Kidney epithelial cell (primary cell): ENCODE measurements around the gene ATP13A4. TPM values are rescaled to one million over a fixed set of nuclear protein-coding genes. Genes with fewer than 3 reads are reported as not detected.

Experiments
- DNase-seq: peaks from one replicate; pipeline ENCODE4 v3.0.0-alpha.2; 2010; ENCODE audit warnings: low read depth
- H3K27me3 ChIP-seq: 2 replicates; pipeline ENCODE4 v1.6.0; 2011; ENCODE audit warnings: low read length; ENCODE audit not compliant: control insufficient read depth, insufficient read depth
- H3K36me3 ChIP-seq: 2 replicates; pipeline ENCODE4 v1.5.1; 2011; ENCODE audit warnings: low read length; ENCODE audit not compliant: control insufficient read depth, insufficient read depth
- H3K4me3 ChIP-seq: 2 replicates; pipeline ENCODE4 v1.5.1; 2011; ENCODE audit warnings: low read depth, mild to moderate bottlenecking, control low read depth, low read length
- total RNA-seq: library from RNA; depleted of rRNA; stranded (reverse); fragments of >200 nt; gene quantifications from 2 replicates; pipeline ENCODE4 v1.2.3, GENCODE V29; 2015
- TF ChIP-seq, protein P1 (sequence below): IDR thresholded peaks from 2 replicates; pipeline ENCODE4 v1.5.1; 2011; ENCODE audit warnings: mild to moderate bottlenecking, moderate library complexity, low read length, control low read depth, inconsistent platforms; ENCODE audit not compliant: insufficient read depth, poor library complexity, severe bottlenecking

The ATP13A4 gene
- total RNA-seq, 1 donor from 2014 or later: 0.42 TPM

DNA sequence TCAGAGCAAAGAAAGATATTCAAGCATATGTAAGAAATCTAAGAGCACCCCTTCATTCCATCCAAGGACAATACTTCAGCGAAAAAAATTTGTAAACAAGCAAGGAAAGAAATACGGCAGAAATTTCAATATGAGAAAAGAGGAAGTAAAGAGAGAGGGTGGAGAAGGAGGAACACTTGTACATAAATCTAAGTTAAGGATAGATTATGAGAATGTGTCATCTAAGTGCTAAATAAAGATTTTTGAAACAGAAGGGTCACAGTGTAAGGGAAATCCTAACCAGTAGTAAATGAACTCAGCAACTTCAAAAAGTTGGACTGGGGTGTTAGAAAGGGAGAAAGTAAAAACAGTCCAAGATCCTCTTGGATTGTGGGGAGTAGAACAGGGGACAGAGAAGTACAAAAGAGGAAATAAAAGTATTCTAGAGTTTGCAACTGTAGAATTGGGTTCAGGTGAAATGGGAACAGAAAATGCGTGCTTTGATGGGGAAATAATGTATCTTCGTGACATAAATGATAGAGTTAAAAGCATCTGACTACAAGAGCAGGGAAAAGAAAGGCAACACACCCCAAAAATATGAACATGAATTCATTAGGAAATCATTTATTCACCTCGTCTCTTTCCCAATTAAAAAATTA is 107.6 kb downstream of the ATP13A4 start:
- TF ChIP-seq, protein P1, sequence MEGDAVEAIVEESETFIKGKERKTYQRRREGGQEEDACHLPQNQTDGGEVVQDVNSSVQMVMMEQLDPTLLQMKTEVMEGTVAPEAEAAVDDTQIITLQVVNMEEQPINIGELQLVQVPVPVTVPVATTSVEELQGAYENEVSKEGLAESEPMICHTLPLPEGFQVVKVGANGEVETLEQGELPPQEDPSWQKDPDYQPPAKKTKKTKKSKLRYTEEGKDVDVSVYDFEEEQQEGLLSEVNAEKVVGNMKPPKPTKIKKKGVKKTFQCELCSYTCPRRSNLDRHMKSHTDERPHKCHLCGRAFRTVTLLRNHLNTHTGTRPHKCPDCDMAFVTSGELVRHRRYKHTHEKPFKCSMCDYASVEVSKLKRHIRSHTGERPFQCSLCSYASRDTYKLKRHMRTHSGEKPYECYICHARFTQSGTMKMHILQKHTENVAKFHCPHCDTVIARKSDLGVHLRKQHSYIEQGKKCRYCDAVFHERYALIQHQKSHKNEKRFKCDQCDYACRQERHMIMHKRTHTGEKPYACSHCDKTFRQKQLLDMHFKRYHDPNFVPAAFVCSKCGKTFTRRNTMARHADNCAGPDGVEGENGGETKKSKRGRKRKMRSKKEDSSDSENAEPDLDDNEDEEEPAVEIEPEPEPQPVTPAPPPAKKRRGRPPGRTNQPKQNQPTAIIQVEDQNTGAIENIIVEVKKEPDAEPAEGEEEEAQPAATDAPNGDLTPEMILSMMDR: no peak
- DNase-seq: no peak
- Histone ChIP-seq H3K4me3 (no peak overlapping the region), H3K27me3 (no peaks in the 10 kb centered on the region), H3K36me3 (no peaks in the 10 kb centered on the region)

DNA sequence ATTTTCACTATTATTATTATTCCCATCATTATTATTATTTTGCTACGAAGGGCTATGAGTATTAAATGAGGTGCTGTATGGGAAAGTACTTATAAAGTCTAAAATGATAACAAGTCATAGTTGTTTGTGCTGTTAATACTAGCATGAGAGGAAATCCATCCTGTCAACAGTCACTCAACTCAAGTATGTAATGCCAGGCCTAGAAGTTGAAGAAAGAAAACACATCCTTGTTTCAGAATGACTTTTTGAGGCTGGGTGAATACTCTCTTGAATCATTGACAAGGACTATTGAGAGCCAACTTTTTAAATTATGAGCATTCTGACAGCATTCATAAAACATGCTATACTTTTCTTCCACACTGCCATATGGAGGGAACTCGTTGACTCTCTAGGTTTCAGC is 115.3 kb downstream of the ATP13A4 start:
- Histone ChIP-seq H3K4me3 (no peak overlapping the region), H3K36me3 (no peaks in the 10 kb centered on the region), H3K27me3 (no peaks in the 10 kb centered on the region)
- TF ChIP-seq, protein P1: no peak
- no peak for DNase-seq

DNA sequence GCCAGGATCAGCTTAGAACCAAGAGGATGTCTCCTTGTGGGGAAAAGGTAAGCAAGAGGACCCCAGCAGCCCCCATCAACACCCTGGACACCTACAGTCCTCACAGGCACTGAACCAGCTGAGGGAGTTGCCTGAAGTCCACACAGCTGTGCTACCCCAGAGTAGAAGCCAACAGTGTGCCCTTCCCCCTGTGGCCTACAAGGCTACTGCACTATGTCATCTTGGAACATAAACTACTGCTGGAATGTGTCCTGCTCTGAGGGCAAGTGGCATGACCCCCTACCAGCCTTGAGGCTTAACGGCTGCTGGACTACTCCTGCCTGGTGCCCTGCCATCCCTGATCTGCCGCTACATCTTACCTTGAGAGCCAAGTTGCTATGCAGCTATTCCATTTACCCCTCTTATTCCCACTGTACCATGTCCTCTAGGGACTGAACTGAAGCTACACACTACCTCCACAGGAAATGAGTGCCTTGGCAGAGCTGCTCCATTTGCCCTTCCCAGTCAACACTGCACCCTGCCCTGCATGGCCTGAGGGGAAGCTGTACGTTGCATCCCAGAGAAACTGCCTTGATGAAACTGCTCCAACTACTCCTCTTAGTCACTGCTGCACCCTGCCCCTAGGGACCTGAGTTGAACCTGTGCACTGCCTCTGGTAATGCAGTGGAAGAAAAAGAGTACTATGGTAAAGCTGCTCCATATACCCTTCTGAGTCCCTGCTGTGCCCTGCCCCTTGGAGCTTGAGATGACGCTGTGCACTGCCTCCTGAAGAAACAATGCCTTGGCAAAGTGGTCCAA is 135.9 kb downstream of the ATP13A4 start:
- no peak for DNase-seq
- no peaks in the 10 kb centered on the region for H3K36me3 ChIP-seq
- TF ChIP-seq, protein P1: no peak
- no peaks in the 10 kb centered on the region for H3K27me3 ChIP-seq
- no peak overlapping the region for H3K4me3 ChIP-seq

DNA sequence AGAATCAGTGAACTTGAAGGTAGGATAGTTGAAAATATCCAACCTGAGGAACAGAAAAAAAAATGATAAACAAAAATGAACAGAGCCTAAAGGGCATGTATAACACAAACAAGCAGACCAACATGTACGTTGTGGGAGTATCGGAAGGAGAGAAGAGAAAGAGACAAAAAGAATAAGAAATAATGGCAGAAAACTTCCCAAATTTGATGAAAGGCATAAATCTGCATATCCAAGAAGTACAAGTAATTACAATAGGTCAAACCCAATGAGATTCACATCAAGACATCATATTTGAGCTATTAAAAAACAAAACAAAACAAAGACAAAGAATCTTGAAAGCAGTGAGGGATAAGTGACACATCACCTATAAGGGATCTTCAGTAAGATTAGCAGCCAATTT is 138.1 kb downstream of the ATP13A4 start:
- Histone ChIP-seq H3K36me3 (no peaks in the 10 kb centered on the region), H3K4me3 (no peak overlapping the region), H3K27me3 (no peaks in the 10 kb centered on the region)
- no peak for DNase-seq
- TF ChIP-seq, protein P1: no peak

DNA sequence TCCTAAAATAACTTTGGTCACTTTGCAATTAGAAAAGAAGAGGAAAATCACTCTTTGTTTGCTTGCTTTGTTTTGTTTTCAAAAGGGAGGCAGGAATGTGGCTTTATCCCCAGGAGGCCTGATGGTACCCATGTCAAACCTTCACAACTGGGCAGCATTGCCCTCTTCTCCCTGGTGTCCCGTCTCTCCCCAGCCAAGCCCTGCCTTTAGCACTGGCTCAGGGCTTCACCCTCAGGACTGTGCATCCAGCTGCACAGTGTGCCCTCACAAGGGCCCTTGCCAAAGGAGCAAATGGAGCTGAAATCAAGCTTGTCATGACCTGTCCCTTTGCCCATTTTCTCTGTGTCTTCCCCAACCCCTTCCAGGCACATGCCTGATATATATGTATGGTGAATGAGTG is 147.0 kb downstream of the ATP13A4 start:
- TF ChIP-seq, protein P1: no peak
- DNase-seq: no peak
- no peaks in the 10 kb centered on the region for H3K27me3 ChIP-seq
- H3K36me3 ChIP-seq: no peaks in the 10 kb centered on the region
- no peak overlapping the region for H3K4me3 ChIP-seq
